ENCODE measurements around the gene GPC2.
"Not testable (repeated sequence)": the region's sequence is repeated elsewhere in the genome, so short reads cannot be mapped to it uniquely, and the experiment has no call there.

The GPC2 gene

DNA sequence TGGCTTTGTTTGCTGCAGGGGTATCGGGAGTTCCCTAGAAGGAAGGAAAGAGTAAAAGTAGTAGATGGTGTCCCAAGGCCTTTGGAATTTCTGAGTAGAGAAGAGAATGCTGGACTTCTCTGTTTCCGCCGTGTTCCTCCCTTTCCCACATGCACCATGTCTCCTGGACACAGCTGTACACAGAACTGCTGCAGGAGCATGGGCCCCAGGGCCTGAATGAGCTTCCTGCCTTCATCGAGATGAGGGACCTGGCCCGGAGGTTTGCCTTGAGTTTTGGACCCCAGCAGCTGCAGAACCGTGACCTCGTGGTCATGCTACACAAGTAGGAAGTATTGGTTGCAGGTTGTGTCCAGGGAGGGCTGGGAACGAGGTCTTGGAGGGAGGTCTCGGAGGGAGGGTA lies 27.3 kb upstream of the GPC2 start:
- in situ Hi-C loops (cut with MboI; ENCODE audit: low sequenced_read_pairs): loop anchor here (10.0 kb wide), 1 partner anchor 70 kb away; no protein-coding TSS in a partner anchor

DNA sequence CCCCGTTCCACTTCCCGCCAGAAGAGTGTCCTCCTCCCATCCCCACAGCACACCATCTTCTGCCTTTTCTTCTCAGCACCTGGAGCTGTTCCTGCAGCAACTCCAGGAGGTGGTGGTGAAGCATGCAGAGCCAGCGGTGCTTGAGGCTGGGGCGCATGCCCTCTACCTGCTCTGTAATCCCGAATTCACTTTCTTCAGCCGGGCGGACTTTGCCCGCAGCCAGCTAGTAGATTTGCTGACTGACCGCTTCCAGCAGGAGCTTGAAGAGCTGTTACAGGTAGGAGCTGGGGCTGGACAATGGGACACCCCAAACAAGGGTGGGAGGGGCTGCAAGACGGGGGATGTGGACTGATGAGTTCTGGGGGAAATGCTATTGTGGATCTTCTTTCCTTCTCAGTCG lies 23.5 kb upstream of the GPC2 start:
- in situ Hi-C loops (cut with MboI; ENCODE audit: low sequenced_read_pairs): loop anchor here (10.0 kb wide), 1 partner anchor 66 kb away; no protein-coding TSS in a partner anchor

DNA sequence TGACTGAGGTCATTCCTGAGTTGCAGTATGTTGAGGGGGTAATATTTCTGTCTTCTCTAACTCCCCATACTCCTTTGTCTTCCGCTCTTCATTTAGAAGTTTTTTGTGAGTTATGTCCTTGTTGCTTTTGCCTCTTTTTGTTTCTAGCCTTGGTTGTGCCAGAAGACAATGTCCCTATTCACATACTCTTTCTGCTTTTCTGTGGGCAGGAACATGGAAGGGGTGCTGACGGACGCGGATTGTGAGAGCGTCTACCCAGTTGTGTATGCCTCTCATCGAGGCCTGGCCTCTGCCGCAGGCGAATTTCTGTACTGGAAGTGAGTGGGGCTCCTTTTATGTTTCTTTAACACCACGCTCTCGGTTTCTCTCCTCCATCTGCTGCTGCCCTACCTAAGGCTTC lies 21.1 kb upstream of the GPC2 start:
- in situ Hi-C loops (cut with MboI; ENCODE audit: low sequenced_read_pairs): no loop called here

DNA sequence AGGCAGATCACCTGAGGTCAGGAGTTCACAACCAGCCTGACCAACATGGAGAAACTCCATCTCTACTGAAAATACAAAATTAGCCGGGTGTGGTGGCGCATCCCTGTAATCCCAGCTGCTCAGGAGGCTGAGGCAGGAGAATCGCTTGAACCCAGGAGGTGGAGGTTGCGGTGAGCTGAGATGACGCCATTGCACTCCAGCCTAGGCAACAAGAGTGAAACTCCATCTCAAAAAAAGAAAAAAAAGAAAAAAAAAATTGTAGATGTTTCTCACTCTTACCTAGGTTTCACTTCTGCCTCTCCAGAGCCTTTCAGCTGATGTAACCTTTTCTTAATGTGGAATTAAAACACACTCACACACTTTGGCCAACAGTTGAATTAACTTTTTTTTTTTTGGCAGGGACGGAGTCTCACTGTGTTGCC lies 18.7 kb upstream of the GPC2 start:
- in situ Hi-C loops (cut with MboI; ENCODE audit: low sequenced_read_pairs): not testable (repeated sequence)

DNA sequence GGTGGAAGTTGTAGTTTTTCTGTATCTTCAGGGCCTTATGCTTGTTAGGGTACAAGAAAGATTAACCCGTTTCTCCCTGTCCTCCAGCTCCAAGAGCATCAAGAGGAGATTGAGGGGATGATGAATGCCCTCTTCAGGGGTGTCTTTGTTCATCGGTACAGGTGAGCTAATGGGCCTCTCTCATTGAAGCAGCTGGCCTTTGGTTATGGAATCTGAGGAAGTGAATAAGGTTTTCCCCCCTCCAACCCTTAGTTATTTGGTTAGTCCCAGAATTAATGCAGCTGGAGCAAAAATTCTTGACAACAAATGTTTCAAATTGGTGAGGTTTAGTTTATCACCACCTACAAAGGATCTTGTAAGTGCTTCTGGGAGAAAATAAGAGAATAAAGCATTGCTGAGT lies 18.0 kb upstream of the GPC2 start:
- in situ Hi-C loops (cut with MboI; ENCODE audit: low sequenced_read_pairs): no loop called here

DNA sequence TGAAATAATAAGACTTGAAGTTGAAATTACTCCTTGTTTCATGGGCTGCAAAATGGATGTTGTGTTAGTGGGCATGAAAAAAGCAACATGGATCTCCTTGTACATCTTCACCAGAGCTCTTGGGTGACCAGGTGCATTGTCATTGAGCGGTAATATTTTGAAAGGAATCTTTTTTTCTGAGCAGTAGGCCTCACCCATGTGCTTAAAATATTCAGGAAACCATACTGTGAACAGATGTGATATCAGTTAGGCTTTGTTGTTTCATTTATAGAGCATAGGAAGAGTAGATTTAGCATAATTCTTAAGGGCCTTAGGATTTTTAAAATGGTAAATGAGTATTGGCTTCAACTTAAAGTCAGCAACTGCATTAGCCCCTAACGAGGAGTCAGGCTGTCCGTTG lies 15.8 kb upstream of the GPC2 start:
- in situ Hi-C loops (cut with MboI; ENCODE audit: low sequenced_read_pairs): no loop called here

DNA sequence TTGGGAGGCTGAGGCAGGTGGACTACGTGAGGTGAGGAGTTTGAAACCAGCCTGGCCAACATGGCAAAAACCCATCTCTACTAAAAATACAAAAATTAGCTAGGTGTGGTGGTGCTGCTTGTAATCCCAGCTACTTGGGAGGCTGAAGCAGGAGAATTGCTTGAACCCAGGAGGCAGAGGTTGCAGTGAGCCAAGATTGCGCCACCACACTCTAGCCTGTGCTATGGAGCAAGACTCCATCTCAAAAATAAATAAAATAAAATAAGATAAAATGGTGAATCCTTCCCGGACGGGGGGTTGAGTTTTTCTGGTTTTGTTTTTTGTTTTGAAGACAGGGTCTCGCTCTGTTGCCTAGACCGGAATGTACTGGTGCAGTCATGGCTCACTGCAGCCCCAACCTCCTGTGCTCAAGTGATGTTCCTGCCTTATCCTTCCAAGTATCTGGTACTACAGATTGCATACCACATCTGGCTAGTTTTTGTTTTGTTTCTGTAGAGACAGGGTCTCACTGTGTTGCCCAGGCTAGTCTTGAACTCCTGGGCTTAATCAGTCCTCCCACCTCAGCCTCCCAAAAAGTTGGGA lies 15.2 kb upstream of the GPC2 start:
- in situ Hi-C loops (cut with MboI; ENCODE audit: low sequenced_read_pairs): not testable (repeated sequence)

DNA sequence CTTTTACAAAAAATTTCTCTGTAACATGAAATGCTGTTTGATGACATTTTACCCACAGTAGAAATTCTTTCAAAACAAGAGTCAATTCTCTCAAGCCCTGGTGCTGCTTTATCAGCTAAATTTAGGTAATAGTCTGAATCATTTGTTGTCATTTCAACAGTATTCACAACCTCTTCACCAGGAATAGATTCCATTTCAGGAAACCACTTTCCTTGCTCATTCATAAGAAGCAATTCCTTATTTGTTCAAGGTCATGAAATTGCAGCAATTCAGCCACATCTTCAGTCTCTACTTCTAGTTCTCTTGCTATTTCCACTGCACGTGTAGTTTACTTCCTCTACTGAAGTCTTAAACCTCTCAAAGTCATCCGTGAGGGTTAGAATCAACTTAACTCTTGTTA lies 14.6 kb upstream of the GPC2 start:
- in situ Hi-C loops (cut with MboI; ENCODE audit: low sequenced_read_pairs): no loop called here

DNA sequence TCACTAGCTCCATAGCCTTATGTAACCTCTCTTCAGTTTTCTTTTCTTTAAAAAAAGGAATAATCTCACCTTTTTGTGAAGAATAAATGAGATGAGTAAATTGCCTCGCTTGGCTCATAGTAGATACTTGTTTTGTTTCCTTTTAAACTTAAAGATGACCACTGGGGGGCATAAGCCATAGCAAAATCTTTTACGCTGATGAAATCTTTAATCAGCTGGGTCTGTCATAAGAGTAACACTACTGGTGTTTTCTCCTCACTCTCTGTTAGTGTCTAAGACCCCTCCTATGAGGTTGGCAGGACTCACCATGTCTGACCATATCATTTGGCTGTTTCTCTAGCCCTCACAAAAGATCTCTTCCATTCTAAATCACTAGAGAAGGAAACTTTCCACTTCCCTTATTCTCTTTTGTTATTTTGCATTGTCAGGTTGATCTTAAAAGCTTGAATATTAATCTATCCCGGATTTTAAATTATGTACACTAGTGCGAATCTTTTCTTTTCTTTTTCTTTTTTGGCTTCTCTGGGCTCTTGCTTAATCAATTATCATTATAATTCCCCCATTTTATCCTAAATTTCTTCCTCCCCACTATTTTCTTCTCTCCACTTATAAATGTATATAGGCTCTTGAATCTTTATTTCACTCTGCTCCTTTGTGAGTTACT lies 13.0 kb upstream of the GPC2 start:
- in situ Hi-C loops (cut with MboI; ENCODE audit: low sequenced_read_pairs): no loop called here

DNA sequence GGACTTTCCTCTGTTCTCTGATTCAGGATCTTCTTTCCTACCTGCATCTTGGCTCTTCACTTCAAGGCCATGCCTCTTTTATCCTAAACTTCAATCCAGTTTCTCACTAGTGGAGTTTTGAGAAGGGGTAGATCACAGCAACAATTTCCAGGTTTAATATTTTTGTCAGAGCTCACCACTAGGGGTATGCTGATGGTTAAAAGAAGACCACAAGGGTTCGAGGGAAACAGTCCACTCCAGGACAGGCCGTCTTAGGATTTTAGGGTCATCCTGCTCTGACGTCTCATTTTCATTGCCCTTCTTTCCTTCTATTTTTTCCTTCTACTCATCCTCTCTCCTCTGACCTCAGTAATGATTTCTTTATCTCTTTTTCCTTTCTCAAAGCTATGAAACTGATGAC lies 11.9 kb upstream of the GPC2 start:
- in situ Hi-C loops (cut with MboI; ENCODE audit: low sequenced_read_pairs): no loop called here

DNA sequence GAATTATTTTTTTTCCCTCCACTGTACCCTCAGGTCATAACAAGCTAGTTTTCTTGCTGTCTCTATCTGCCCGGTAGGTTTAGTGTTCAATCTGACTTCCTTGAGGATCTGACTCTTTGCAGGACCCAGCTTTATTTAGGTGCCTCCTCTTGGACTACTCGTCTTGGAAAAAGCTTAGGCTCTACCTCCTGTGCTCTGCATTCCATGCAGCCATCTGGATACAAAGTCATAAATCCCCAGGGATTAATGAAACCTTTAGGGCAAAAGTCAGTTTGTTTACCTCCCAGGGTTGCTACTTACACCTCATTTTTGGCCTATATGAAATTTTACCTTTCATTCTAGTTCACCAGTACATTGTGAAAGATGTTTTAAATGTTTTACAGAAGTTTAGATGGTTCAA lies 8.5 kb upstream of the GPC2 start:
- in situ Hi-C loops (cut with MboI; ENCODE audit: low sequenced_read_pairs): no loop called here

DNA sequence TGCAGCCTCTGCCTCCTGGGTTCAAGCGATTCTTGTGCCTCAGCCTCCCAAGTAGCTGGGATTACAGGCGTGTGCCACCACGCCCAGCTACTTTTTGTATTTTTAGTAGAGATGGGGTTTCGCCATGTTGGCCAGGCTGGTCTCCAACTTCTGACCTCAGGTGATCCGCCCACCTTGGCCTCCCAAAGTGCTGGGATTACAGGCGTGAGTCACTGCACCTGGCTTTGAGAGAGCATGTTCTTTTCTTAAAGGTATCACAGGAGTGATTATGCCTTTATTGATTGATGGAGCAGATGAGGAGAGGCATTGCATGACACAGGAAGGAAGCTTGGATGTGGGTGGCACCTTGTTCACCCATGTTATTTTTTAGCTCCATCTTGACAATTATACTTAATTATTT lies 5.9 kb upstream of the GPC2 start:
- in situ Hi-C loops (cut with MboI; ENCODE audit: low sequenced_read_pairs): not testable (repeated sequence)

DNA sequence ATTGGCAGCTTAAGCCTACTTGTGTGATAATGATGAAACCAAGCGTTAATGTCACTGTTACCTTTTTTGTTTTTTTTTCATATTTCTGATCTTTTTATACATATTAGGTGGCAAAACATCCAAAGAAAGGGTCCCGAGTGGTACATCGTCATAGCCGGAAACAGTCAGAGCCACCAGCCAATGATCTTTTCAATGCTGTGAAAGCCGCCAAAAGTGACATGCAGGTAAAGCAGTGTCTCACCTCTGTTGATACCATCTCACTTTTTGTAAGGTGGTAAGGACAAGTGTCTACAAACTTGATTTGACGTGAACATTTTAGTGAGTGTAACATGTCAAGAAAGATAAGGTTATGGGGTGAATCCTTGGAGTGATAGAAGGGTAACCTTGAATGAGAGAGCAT lies 5.4 kb upstream of the GPC2 start:
- in situ Hi-C loops (cut with MboI; ENCODE audit: low sequenced_read_pairs): not testable (repeated sequence)

DNA sequence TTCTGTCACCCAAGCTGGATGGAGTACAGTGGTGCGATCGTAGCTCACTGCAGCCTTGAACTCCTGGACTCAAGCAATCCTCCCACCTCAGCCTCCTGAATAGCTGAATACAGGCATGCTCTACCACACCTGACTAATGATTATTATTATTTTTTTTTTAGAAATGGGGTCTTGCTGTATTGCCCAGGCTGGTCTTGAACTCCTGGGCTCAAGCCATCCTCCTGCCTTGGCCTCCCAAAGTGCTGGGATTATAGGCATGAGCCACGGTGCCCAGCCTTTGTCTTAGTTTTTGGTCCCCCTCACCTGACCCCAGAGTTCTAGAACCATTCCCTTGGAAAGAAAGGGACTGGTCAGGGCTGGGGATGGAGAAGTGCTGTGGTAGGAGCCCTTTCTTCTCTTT lies 2.9 kb upstream of the GPC2 start:
- in situ Hi-C loops (cut with MboI; ENCODE audit: low sequenced_read_pairs): not testable (repeated sequence)

DNA sequence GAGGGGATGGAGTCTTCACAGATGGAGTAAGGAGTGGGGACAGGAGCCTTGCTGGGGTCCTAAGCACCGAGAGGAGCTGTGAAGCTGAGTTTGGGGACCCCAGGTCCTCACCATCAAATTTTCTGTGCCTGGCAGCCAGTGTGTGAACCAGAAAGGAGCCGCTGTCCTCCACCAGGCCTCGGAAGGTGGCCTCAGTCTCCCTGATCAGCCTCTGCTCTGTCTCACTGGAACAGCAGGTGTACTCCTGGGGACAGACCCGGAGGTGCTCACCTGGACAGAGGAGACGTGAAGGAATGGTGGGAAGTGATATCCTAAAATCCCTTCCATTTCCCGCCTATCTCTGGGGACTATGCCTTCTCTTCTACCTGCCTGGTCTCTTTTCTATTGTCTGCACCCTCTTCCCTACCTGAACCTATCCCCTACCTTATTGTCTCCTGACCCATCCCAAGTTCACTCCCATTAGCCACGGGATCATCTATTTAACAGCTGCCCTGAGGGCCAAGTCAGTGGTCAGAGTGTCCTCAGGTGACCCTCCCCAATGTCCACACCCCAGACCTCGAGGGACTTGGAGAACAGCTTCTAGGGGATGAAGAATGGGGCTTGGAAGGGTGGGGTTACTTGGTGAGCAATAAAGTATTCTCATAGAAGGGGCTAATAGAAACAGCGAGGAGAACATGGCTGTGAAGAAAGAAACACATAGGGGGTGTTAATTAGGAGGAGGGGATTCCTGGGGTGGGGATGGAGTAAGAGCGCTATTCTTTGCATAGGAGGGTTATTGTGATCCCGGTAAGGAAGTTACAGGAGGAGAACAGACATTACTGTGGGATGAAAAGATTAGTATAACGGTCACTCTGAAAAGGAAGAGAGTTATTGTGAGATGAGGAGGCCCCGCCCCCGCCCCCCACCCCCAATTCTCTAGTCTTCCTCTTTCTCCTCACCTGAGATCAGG lies 811 bp downstream of the GPC2 start:
- in situ Hi-C loops (cut with MboI; ENCODE audit: low sequenced_read_pairs): no loop called here

DNA sequence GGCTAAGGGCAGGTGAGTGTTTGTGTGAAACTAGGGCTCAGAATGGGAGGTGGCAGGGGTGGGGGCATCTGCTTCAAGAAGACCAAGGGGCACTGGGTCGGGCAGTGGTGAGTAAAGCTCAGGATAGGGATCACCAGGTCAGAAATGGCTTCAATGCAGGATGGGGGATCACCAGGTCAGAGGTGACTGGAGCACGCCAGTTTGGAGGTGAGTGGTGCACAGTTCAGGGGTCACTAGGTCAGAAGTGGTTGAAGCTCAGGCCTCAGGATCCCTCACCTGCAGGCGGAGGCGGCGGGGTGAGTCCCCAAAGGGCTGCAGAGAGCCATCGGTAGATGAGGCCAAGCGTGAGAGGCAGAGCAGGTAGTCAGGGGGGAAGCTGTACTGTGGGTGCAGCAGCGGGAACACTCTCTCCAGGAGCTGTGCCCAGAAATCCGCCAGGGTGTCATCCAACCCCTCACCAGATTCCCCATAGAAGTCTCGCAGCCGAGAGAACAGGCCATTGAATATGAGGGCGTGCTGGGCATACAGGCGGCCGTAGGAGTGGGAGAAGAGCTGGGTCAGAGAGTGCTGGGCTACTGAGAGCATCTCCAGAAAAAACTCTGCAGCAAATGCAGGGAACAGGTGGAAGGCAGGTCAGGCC lies 1.8 kb downstream of the GPC2 start:
- in situ Hi-C loops (cut with MboI; ENCODE audit: low sequenced_read_pairs): no loop called here

DNA sequence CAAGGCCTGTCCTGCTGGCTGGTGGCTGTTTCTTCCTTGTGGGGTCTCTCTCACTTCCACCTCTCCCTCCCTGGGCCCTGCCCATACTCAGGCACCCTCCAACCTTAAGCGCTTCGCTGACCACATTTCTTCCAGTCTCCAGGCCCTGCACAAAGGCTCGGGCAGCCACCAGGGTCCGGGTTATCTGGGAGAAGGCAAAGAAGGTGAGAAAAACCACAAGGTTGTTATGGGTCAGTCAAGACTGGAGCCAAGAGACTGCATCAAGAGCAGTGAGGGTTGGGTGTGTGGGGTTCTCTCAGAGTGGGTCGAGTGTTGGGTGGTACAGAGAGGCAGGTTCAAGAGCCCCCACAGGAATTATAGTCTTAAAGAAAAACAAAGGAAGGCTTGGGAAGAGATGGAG lies 2.6 kb downstream of the GPC2 start:
- in situ Hi-C loops (cut with MboI; ENCODE audit: low sequenced_read_pairs): no loop called here

DNA sequence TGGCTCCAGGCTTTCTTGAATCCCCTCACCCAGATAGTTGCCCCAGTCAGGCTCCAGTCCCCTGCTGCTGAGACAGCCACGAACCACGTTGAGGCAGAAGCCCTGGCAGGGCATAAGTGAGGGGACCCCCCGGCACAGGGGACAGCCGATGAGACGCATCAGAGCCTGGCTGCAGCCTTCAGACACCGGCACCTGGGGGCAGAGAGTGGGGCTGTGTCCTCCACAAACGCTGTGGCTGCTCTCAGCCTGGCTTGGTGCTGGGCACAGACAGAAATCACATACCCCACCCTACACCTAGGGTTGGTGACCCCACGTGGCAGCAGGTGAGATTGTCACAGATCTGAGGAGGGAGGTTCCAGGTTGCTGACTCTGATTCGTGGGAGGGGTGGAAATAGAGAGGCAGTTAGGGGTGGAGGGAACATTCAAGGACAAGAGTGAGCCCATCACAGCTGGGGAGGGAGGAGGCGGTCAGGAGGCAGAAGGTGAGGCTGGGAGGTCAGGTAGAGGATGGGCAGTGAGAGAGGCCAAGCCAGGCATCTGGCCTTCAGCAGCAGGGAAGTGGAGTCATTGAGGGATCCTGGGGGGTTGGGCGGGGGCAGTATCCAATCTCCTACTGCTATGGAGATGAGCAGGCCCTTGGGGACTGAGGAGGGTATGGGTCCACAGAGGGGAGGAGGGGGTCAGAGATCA lies 3.2 kb downstream of the GPC2 start:
- in situ Hi-C loops (cut with MboI; ENCODE audit: low sequenced_read_pairs): no loop called here

DNA sequence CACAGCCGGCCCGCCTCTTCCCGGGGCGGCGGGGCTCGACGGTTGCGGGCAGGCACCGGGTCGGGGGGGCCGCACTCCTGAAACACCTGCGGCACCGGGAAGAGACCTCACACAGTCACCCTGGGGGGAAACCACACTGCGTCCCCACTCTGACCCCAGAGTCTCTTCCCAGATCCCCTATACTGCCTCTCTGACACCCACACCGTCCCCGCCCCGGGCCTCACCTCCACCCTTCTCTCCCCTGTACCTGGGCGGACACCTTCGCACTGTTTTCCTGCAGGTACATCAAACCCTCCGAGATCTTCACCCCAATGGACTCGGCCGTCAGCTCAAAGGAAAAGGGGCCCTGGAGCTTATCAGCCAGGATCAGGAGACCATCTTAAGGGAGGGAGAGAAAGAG lies 5.3 kb downstream of the GPC2 start:
- in situ Hi-C loops (cut with MboI; ENCODE audit: low sequenced_read_pairs): no loop called here

DNA sequence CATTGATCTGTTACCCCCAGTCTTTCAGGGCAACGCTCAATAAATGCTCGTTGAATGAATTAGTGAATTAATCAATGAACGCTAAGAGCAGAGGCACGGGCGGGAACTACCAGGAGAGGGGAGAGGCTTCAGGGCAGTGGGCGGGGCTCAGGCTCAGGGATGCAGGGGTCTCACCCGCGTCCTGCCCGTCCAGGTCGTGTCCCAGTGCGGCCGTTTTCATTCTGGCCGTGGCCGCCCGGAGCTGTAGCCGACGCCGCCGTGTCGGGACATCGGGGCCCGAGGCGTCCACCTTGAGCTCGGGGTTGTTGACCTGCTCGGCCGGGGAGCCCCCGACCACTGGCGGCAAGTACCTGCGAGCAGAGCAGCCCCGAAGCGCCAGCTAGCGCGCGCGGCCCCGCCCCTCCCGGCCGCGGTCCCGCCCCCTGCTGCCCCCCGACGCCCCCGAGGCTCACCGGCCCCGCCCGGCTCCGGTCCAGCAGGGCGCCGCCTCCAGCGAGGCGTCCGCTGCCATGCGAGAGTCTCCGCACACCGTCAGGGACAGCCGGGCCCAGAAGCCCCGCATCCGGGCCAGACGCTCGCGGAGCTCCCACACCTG lies 6.0 kb downstream of the GPC2 start:
- in situ Hi-C loops (cut with MboI; ENCODE audit: low sequenced_read_pairs): no loop called here

Measured in HL-60/S4 treated with phorbol 12-myristate 13-acetate at 8.2 ng/mL for 4 days and 3 days (cell line).